GM23338 (cell line): ENCODE measurements around the gene DCAF17. TPM values are rescaled to one million over a fixed set of nuclear protein-coding genes. Genes with fewer than 3 reads are reported as not detected.

Experiments used
- ATAC-seq: fragments of 200-7000 bp; cut with Tn5 transposase; 3 replicates; pipeline ENCODE4 v1.9.1; 2020
- DNase-seq: peaks from one replicate; pipeline ENCODE4 v3.0.0-alpha.2; 2015; ENCODE audit warnings: low spot score
- H2AFZ ChIP-seq: fragments of 200-600 bp; sonication (generic); 2 replicates; pipeline ENCODE4 v1.8.0; 2016; ENCODE audit warnings: antibody characterized with exemption, mild to moderate bottlenecking, moderate library complexity
- H3F3A ChIP-seq: fragments of 200-600 bp; sonication (generic); replicated peaks from 2 replicates; pipeline ENCODE4 v1.8.0; 2017; ENCODE audit warnings: antibody characterized with exemption, mixed run types, low read depth
- H3K27ac ChIP-seq: fragments of 200-600 bp; sonication (generic); 2 replicates; pipeline ENCODE4 v1.6.1; 2016; ENCODE audit warnings: low read depth
- H3K27me3 ChIP-seq: fragments of 200-600 bp; sonication (generic); 2 replicates; pipeline ENCODE4 v1.8.0; 2016; ENCODE audit warnings: mild to moderate bottlenecking, mixed run types, moderate library complexity; ENCODE audit not compliant: insufficient read depth
- H3K36me3 ChIP-seq: fragments of 200-600 bp; sonication (generic); 2 replicates; pipeline ENCODE4 v1.8.0; 2016; ENCODE audit warnings: mild to moderate bottlenecking; ENCODE audit not compliant: insufficient read depth
- H3K4me1 ChIP-seq: fragments of 200-600 bp; sonication (generic); 2 replicates; pipeline ENCODE4 v1.8.0; 2016; ENCODE audit warnings: mild to moderate bottlenecking, moderate library complexity; ENCODE audit not compliant: insufficient read depth
- H3K4me2 ChIP-seq: fragments of 200-600 bp; sonication (generic); 2 replicates; pipeline ENCODE4 v1.7.1; 2017; ENCODE audit warnings: mixed run types
- H3K4me3 ChIP-seq: fragments of 200-600 bp; sonication (generic); 2 replicates; pipeline ENCODE4 v1.6.1; 2016; ENCODE audit warnings: mixed run types
- H3K79me2 ChIP-seq: fragments of 200-600 bp; sonication (generic); replicated peaks from 2 replicates; pipeline ENCODE4 v1.8.0; 2017; ENCODE audit warnings: mild to moderate bottlenecking; ENCODE audit not compliant: insufficient read depth
- H3K9me2 ChIP-seq: fragments of 200-600 bp; sonication (generic); 2 replicates; pipeline ENCODE4 v1.8.0; 2017; ENCODE audit not compliant: insufficient read depth
- H4K20me1 ChIP-seq: fragments of 200-600 bp; sonication (generic); replicated peaks from 2 replicates; pipeline ENCODE4 v1.8.0; 2017; ENCODE audit warnings: mild to moderate bottlenecking; ENCODE audit not compliant: insufficient read depth
- H3K27ac Mint-ChIP-seq: 2 replicates; pipeline ENCODE4 v1.8.0; 2020; ENCODE audit warnings: inconsistent platforms, mild to moderate bottlenecking, moderate library complexity, mixed read lengths
- H3K27me3 Mint-ChIP-seq: 3 replicates; pipeline ENCODE4 v1.8.0; 2022; ENCODE audit warnings: low read depth, mild to moderate bottlenecking, moderate library complexity, mixed read lengths, inconsistent platforms; ENCODE audit not compliant: insufficient read depth, poor library complexity
- H3K36me3 Mint-ChIP-seq: 3 replicates; pipeline ENCODE4 v1.8.0; 2021; ENCODE audit warnings: low read depth, mild to moderate bottlenecking, inconsistent platforms, moderate library complexity, mixed read lengths
- H3K4me1 Mint-ChIP-seq: 3 replicates; pipeline ENCODE4 v1.8.0; 2020; ENCODE audit warnings: mild to moderate bottlenecking, inconsistent platforms, mixed read lengths
- H3K4me3 Mint-ChIP-seq: 3 replicates; pipeline ENCODE4 v1.8.0; 2021; ENCODE audit warnings: moderate library complexity, mild to moderate bottlenecking, inconsistent platforms, mixed read lengths
- H3K9me3 Mint-ChIP-seq: 3 replicates; pipeline ENCODE4 v1.8.0; 2020; ENCODE audit warnings: moderate library complexity, mild to moderate bottlenecking, inconsistent platforms, mixed read lengths
- EZH2 ChIP-seq: fragments of 200-600 bp; sonication (generic); IDR thresholded peaks from one replicate; pipeline ENCODE4 v1.8.0; 2017; ENCODE audit warnings: antibody characterized with exemption, mild to moderate bottlenecking, low read depth; ENCODE audit not compliant: unreplicated experiment
- EZH2phosphoT487 ChIP-seq: fragments of 200-600 bp; sonication (generic); IDR thresholded peaks from one replicate; pipeline ENCODE4 v1.8.1; 2018; ENCODE audit warnings: antibody characterized with exemption; ENCODE audit not compliant: unreplicated experiment
- JUNB ChIP-seq: IDR thresholded peaks from one replicate; pipeline ENCODE4 v1.6.1; 2016; ENCODE audit warnings: antibody characterized with exemption; ENCODE audit not compliant: unreplicated experiment
- POLR2AphosphoS5 ChIP-seq: IDR thresholded peaks from 2 replicates; pipeline ENCODE4 v1.6.1; 2016; ENCODE audit warnings: antibody characterized with exemption, low read depth
- ZNF114 ChIP-seq: fragments of 250-450 bp; sonication (Bioruptor Pico); IDR thresholded peaks from 2 replicates; pipeline ENCODE4 v1.5.0; 2020; ENCODE audit warnings: mild to moderate bottlenecking, moderate library complexity
- ZNF331 ChIP-seq: fragments of 250-450 bp; sonication (Bioruptor Pico); IDR thresholded peaks from 2 replicates; pipeline ENCODE4 v1.5.0; 2020; ENCODE audit warnings: low read depth, mild to moderate bottlenecking, moderate library complexity
- polyA plus RNA-seq: library from polyadenylated mRNA; unstranded; fragments of >200 nt; fragmentation: Nextera tagmentation; extraction: Ambion mirVana; gene quantifications from 2 replicates; pipeline ENCODE4 v1.2.1, GENCODE V29; 2016
- total RNA-seq: library from RNA; depleted of rRNA; stranded (reverse); fragments of >200 nt; shearing (Covaris generic); gene quantifications from 2 replicates; pipeline ENCODE4 v1.2.3, GENCODE V29; 2014
- TF ChIP-seq, protein P1 (sequence below): IDR thresholded peaks from one replicate; pipeline ENCODE4 v1.6.1; 2018; ENCODE audit warnings: antibody characterized with exemption; ENCODE audit not compliant: unreplicated experiment
- TF ChIP-seq, protein P2 (sequence below), 2 experiments: fragments of 200-600 bp in 1 of 2; sonication (generic) in 1 of 2; conservative IDR thresholded peaks; 2 replicates each; pipeline versions ENCODE4 v1.5.1 to v1.6.1; 2016 to 2017; ENCODE audit warnings: antibody characterized with exemption in 2 of 2, low read depth in 2 of 2, mild to moderate bottlenecking in 2 of 2, moderate library complexity in 1 of 2

DCAF17 gene
- total and polyA plus RNA-seq, 2 experiments from 2014 or later: 11.0 to 37.3 TPM

DNA sequence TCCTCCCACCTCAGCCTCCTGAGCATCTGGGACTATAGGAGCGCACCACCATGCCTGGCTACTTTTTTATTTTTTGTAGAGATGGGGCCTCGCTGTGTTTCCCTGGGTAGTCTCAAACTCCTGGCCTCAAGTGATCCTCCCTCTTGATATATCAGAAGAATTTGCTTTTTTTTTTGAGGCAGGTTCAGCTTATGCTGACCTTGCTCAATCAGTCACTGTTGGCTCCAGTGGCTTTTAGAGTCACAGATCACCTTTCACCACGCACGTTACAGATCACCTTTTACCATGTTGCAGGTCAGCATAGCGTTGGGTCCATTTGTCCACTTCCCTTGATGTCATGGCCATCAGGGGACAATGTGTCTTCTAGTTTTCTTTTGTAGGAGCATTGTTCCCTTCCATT is 36.1 kb downstream of the DCAF17 start:
- Histone ChIP-seq H3K27me3 (no peaks in the 10 kb centered on the region), H3K36me3 (0 out of 2 replicates have a peak, but pooled peaks cover 5% of the 10 kb centered on the region), H4K20me1 (no peaks in the 10 kb centered on the region), H3K4me1 (no peaks in the 10 kb centered on the region), H3K9me2 (no peaks in the 10 kb centered on the region), H2AFZ (no peak overlapping the region), H3K27ac (no peak overlapping the region), H3K4me2 (no peak overlapping the region), H3K4me3 (no peak overlapping the region), H3F3A (no peaks in the 10 kb centered on the region), H3K79me2 (no peaks in the 10 kb centered on the region)
- ATAC-seq (no peak), DNase-seq (no peak)
- Mint-ChIP-seq H3K36me3 (peaks cover 43% of the 10 kb centered on the region), H3K27me3 (no peaks in the 10 kb centered on the region), H3K4me1 (no peaks in the 10 kb centered on the region), H3K9me3 (no peaks in the 10 kb centered on the region), H3K27ac (no peak overlapping the region), H3K4me3 (no peak overlapping the region)
- TF ChIP-seq JUNB: no peak
- TF ChIP-seq, protein P1, sequence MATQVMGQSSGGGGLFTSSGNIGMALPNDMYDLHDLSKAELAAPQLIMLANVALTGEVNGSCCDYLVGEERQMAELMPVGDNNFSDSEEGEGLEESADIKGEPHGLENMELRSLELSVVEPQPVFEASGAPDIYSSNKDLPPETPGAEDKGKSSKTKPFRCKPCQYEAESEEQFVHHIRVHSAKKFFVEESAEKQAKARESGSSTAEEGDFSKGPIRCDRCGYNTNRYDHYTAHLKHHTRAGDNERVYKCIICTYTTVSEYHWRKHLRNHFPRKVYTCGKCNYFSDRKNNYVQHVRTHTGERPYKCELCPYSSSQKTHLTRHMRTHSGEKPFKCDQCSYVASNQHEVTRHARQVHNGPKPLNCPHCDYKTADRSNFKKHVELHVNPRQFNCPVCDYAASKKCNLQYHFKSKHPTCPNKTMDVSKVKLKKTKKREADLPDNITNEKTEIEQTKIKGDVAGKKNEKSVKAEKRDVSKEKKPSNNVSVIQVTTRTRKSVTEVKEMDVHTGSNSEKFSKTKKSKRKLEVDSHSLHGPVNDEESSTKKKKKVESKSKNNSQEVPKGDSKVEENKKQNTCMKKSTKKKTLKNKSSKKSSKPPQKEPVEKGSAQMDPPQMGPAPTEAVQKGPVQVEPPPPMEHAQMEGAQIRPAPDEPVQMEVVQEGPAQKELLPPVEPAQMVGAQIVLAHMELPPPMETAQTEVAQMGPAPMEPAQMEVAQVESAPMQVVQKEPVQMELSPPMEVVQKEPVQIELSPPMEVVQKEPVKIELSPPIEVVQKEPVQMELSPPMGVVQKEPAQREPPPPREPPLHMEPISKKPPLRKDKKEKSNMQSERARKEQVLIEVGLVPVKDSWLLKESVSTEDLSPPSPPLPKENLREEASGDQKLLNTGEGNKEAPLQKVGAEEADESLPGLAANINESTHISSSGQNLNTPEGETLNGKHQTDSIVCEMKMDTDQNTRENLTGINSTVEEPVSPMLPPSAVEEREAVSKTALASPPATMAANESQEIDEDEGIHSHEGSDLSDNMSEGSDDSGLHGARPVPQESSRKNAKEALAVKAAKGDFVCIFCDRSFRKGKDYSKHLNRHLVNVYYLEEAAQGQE: no peak
- no peak for TF ChIP-seq EZH2phosphoT487

DNA sequence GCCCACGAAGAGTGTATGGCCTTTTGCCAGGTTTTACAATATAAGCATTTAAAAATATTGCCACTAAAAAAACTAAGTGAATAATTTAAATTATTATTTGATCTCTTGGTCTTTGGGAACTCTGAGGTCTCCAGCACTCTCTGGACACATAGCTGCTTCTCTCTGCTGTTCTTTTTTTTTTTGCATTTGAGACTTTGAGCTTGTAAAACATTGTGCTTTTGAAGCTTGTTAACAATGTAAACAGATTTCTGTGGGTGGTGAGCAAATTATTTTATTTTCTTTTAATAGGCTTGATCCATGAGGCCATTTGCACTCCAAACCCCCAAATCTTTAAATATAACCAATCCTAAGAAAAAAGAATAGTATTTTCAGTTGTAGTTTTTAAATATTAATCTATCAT is 42.0 kb downstream of the DCAF17 start:
- ATAC-seq (no peak), DNase-seq (no peak)
- no peaks in the 10 kb centered on the region for H3K27me3 ChIP-seq
- H3K36me3 Mint-ChIP-seq: peaks cover 32% of the 10 kb centered on the region
- H3K9me2 ChIP-seq: no peaks in the 10 kb centered on the region
- no peak overlapping the region for H3K4me3 ChIP-seq
- H3K27ac Mint-ChIP-seq: no peak overlapping the region
- no peak overlapping the region for H2AFZ ChIP-seq
- no peak overlapping the region for H3K27ac ChIP-seq
- no peak overlapping the region for H3K4me3 Mint-ChIP-seq
- peaks cover 2% of the 10 kb centered on the region; the same call in 1 of the 3 replicates for H3K4me1 Mint-ChIP-seq
- no peaks in the 10 kb centered on the region for H3K27me3 Mint-ChIP-seq
- H3F3A ChIP-seq: no peaks in the 10 kb centered on the region
- no peak overlapping the region for H3K4me2 ChIP-seq
- H3K36me3 ChIP-seq: no peaks in the 10 kb centered on the region
- H3K9me3 Mint-ChIP-seq: no peaks in the 10 kb centered on the region
- no peaks in the 10 kb centered on the region for H3K79me2 ChIP-seq
- no peaks in the 10 kb centered on the region for H4K20me1 ChIP-seq
- H3K4me1 ChIP-seq: no peaks in the 10 kb centered on the region
- TF ChIP-seq EZH2 (no peak), ZNF114 (no peak), POLR2AphosphoS5 (no peak), ZNF331 (CRISPR knock-in tag) (no peak), JUNB (no peak), EZH2phosphoT487 (no peak)
- TF ChIP-seq, protein P1: no peak
- TF ChIP-seq, protein P2, sequence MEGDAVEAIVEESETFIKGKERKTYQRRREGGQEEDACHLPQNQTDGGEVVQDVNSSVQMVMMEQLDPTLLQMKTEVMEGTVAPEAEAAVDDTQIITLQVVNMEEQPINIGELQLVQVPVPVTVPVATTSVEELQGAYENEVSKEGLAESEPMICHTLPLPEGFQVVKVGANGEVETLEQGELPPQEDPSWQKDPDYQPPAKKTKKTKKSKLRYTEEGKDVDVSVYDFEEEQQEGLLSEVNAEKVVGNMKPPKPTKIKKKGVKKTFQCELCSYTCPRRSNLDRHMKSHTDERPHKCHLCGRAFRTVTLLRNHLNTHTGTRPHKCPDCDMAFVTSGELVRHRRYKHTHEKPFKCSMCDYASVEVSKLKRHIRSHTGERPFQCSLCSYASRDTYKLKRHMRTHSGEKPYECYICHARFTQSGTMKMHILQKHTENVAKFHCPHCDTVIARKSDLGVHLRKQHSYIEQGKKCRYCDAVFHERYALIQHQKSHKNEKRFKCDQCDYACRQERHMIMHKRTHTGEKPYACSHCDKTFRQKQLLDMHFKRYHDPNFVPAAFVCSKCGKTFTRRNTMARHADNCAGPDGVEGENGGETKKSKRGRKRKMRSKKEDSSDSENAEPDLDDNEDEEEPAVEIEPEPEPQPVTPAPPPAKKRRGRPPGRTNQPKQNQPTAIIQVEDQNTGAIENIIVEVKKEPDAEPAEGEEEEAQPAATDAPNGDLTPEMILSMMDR (conservative IDR thresholded peaks at IDR 0.05; ENCODE audit: low read depth in 2 of 2): no peak
